ENCODE results near the gene COL4A2. TPM values are rescaled to one million over a fixed set of nuclear protein-coding genes. Genes with fewer than 3 reads are reported as not detected.

COL4A2 gene
- total RNA-seq, 1 experiment from 2014 or later = 1.6 TPM

GRCh38 chr13:110416131-110417025 lies 109.3 kb downstream of the COL4A2 start:
- Histone ChIP-seq H3K36me3 (ENCODE audit: control insufficient read depth in 1 of 2, insufficient read depth in 2 of 2, low read length in 2 of 2) (no peaks in the 10 kb centered on the region), H3K79me2 (ENCODE audit: insufficient read depth, low read length) (no peaks in the 10 kb centered on the region), H3K27me3 (ENCODE audit: insufficient read depth, low read length) (no peaks in the 10 kb centered on the region), H3K4me3 (replicated peaks in 1 of 2; ENCODE audit: low read depth in 1 of 2, low read length in 2 of 2) (no peak overlapping the region), H3K27ac (ENCODE audit: low read depth, low read length) (no peak overlapping the region), H4K20me1 (ENCODE audit: insufficient read depth) (no peaks in the 10 kb centered on the region), H3K9me3 (ENCODE audit: control insufficient read depth in 1 of 2, insufficient read depth in 1 of 2, low read depth in 1 of 2, low read length in 2 of 2) (no peaks in the 10 kb centered on the region), H3K9ac (ENCODE audit: low read length) (no peak overlapping the region), H2AFZ (ENCODE audit: low read depth, low read length, poor library complexity, severe bottlenecking) (no peak overlapping the region), H3K4me2 (ENCODE audit: low read length) (no peak overlapping the region), H3K9me2 (ENCODE audit: insufficient read depth) (no peaks in the 10 kb centered on the region), H3K4me1 (ENCODE audit: control insufficient read depth in 1 of 2, insufficient read depth in 2 of 2, low read length in 2 of 2) (peaks cover 3 to 18% of the 10 kb centered on the region in 2 experiments; a peak in 3 of 4 replicates)
- no peak for DNase-seq (ENCODE audit: low read depth, low spot score)
- ChIA-PET CTCF (interaction anchor here (0.7 to 1.5 kb wide), 2 partner anchors 40 to 180 kb away, joined by 3 to 6 read pairs; no protein-coding TSS in a partner anchor), RAD21 (ENCODE audit: low non-redundant PET in 1 of 2, low total read pairs in 2 of 2, uncharacterized antibody in 2 of 2, unreplicated experiment in 2 of 2) (no interaction called here), POLR2A (no interaction called here)
- no TSS peak for BruUV-seq (replicated peaks)
- no peak for TF ChIP-seq TCF7L2 (IDR thresholded peaks at IDR 0.05; ENCODE audit: borderline replicate concordance, extremely low read depth, insufficient read depth, insufficient read length)
- no peak for TF ChIP-seq YY1 (IDR thresholded peaks at IDR 0.05; ENCODE audit: extremely low read depth, insufficient replicate concordance, low read depth, low read length)
- no peak for ATAC-seq
- intact Hi-C loops (cut with micrococcal nuclease) = no loop called here

GRCh38 chr13:110418944-110419343 lies 111.9 kb downstream of the COL4A2 start:
- Histone ChIP-seq H2AFZ (ENCODE audit: low read depth, low read length, poor library complexity, severe bottlenecking) (no peak overlapping the region), H3K9me2 (ENCODE audit: insufficient read depth) (no peaks in the 10 kb centered on the region), H3K4me1 (ENCODE audit: control insufficient read depth in 1 of 2, insufficient read depth in 2 of 2, low read length in 2 of 2) (peaks cover 0 to 7% of the 10 kb centered on the region in 2 experiments; a peak in 2 of 4 replicates), H3K36me3 (ENCODE audit: control insufficient read depth in 1 of 2, insufficient read depth in 2 of 2, low read length in 2 of 2) (no peaks in the 10 kb centered on the region), H4K20me1 (ENCODE audit: insufficient read depth) (no peaks in the 10 kb centered on the region), H3K27ac (ENCODE audit: low read depth, low read length) (no peak overlapping the region), H3K9ac (ENCODE audit: low read length) (no peak overlapping the region), H3K27me3 (ENCODE audit: insufficient read depth, low read length) (no peaks in the 10 kb centered on the region), H3K79me2 (ENCODE audit: insufficient read depth, low read length) (no peaks in the 10 kb centered on the region), H3K4me2 (ENCODE audit: low read length) (no peak overlapping the region), H3K4me3 (replicated peaks in 1 of 2; ENCODE audit: low read depth in 1 of 2, low read length in 2 of 2) (no peak overlapping the region), H3K9me3 (ENCODE audit: control insufficient read depth in 1 of 2, insufficient read depth in 1 of 2, low read depth in 1 of 2, low read length in 2 of 2) (no peaks in the 10 kb centered on the region)
- DNase-seq (ENCODE audit: low read depth, low spot score) (no peak), ATAC-seq (no peak)
- ChIA-PET CTCF (no interaction called here), RAD21 (ENCODE audit: low non-redundant PET in 1 of 2, low total read pairs in 2 of 2, uncharacterized antibody in 2 of 2, unreplicated experiment in 2 of 2) (no interaction called here), POLR2A (no interaction called here)
- intact Hi-C loops (cut with micrococcal nuclease) = no loop called here
- no TSS peak for BruUV-seq (replicated peaks)
- TF ChIP-seq EZH2 (IDR thresholded peaks at IDR 0.05) = no peak
- no peak for TF ChIP-seq ZFX (IDR thresholded peaks at IDR 0.05)
- TF ChIP-seq, protein P1, sequence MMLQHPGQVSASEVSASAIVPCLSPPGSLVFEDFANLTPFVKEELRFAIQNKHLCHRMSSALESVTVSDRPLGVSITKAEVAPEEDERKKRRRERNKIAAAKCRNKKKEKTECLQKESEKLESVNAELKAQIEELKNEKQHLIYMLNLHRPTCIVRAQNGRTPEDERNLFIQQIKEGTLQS (IDR thresholded peaks at IDR 0.05) = no peak
- TF ChIP-seq TCF7L2 (IDR thresholded peaks at IDR 0.05; ENCODE audit: borderline replicate concordance, extremely low read depth, insufficient read depth, insufficient read length) = no peak
- no peak for TF ChIP-seq YY1 (IDR thresholded peaks at IDR 0.05; ENCODE audit: extremely low read depth, insufficient replicate concordance, low read depth, low read length)
- TF ChIP-seq SIN3A (IDR thresholded peaks at IDR 0.05; ENCODE audit: low read depth) = no peak
- TF ChIP-seq ZBTB33 (IDR thresholded peaks at IDR 0.05; ENCODE audit: extremely low read depth, insufficient replicate concordance, low read length) = no peak
- no peak for TF ChIP-seq SP1 (IDR thresholded peaks at IDR 0.05; ENCODE audit: low read depth)
- no peak for TF ChIP-seq ELF1 (IDR thresholded peaks at IDR 0.05; ENCODE audit: borderline replicate concordance, low read depth)
- no peak for TF ChIP-seq CEBPB (IDR thresholded peaks at IDR 0.05; ENCODE audit: low read depth)
- TF ChIP-seq JUND (IDR thresholded peaks at IDR 0.05) = no peak
- TF ChIP-seq CBX3 (IDR thresholded peaks at IDR 0.05; ENCODE audit: low read depth) = no peak
